Measurements from ENCODE around the gene SPPL2B.
"Not testable (repeated sequence)": the region's sequence is repeated elsewhere in the genome, so short reads cannot be mapped to it uniquely, and the experiment has no call there.

Gene SPPL2B

GRCh38 chr19:2328401-2329148, at the start of gene SPPL2B, which contains the start of gene LSM7:
TSS of gene SPPL2B (plus strand) at chr19:2328684. CDS start at chr19:2328710, 26 bp downstream.
TSS of gene LSM7 (minus strand) at chr19:2328586. CDS start at chr19:2328566, 20 bp downstream.
- peak; percentile 74 for DNase-seq (ENCODE audit: low read depth)

GRCh38 chr19:2280633-2281264, 47.7 kb upstream of the SPPL2B start:
- no peak for DNase-seq (ENCODE audit: low read depth)

GRCh38 chr19:2281265-2282061, 47.0 kb upstream of the SPPL2B start:
- DNase-seq (ENCODE audit: low read depth) = not testable (repeated sequence)

- DNase-seq (ENCODE audit: low read depth) = no peak
Observed at GRCh38 chr19:2282062-2282861, 46.2 kb upstream of the SPPL2B start, which contains the start of gene PEAK3. TSS of gene PEAK3 (minus strand) at chr19:2282175. CDS start at chr19:2280931, 1,244 bp downstream.

GRCh38 chr19:2282862-2283237, 45.6 kb upstream of the SPPL2B start:
- DNase-seq (ENCODE audit: low read depth) = no peak

GRCh38 chr19:2283835-2284507, 44.5 kb upstream of the SPPL2B start:
- DNase-seq (ENCODE audit: low read depth) = no peak

- DNase-seq (ENCODE audit: low read depth) = no peak
Observed at GRCh38 chr19:2286402-2287140, 41.9 kb upstream of the SPPL2B start.

- no peak for DNase-seq (ENCODE audit: low read depth)
Observed at GRCh38 chr19:2287585-2288337, 40.7 kb upstream of the SPPL2B start.

- no peak for DNase-seq (ENCODE audit: low read depth)
Observed at GRCh38 chr19:2288338-2288817, 40.1 kb upstream of the SPPL2B start.

GRCh38 chr19:2288818-2289713, 39.4 kb upstream of the SPPL2B start:
- no peak for DNase-seq (ENCODE audit: low read depth)

GRCh38 chr19:2289714-2290435, 38.6 kb upstream of the SPPL2B start:
- no peak for DNase-seq (ENCODE audit: low read depth)

- no peak for DNase-seq (ENCODE audit: low read depth)
Observed at GRCh38 chr19:2290441-2291184, 37.9 kb upstream of the SPPL2B start.

- DNase-seq (ENCODE audit: low read depth) = no peak
Observed at GRCh38 chr19:2291185-2291751, 37.2 kb upstream of the SPPL2B start.

- DNase-seq (ENCODE audit: low read depth) = peak; percentile 62
Observed at GRCh38 chr19:2294687-2295335, 33.7 kb upstream of the SPPL2B start.

GRCh38 chr19:2296141-2296540, 32.3 kb upstream of the SPPL2B start:
- DNase-seq (ENCODE audit: low read depth) = no peak

GRCh38 chr19:2300533-2300932, 28.0 kb upstream of the SPPL2B start:
- DNase-seq (ENCODE audit: low read depth) = no peak
